Ovary (tissue), 9 donors: ENCODE results near the gene COQ8A. TPM values are rescaled to one million over a fixed set of nuclear protein-coding genes. Genes with fewer than 3 reads are reported as not detected.

Source experiments
- DNase-seq, 5 donors: peaks; one replicate each; pipeline ENCODE4 v3.0.0-alpha.2; 2019 to 2020
- H3K27ac ChIP-seq, 2 donors: fragments of 200-600 bp; one replicate each; pipeline versions ENCODE4 v1.5.1 to v1.8.0; 2019 to 2022
- H3K27me3 ChIP-seq: fragments of 200-600 bp; one replicate; pipeline ENCODE4 v1.8.0; 2022
- H3K36me3 ChIP-seq: fragments of 200-600 bp; sonication (generic); one replicate; pipeline ENCODE4 v1.5.1; 2019
- H3K4me1 ChIP-seq: one replicate; pipeline ENCODE4 v1.8.1; 2013; ENCODE audit warnings: mild to moderate bottlenecking, moderate library complexity; ENCODE audit not compliant: insufficient read depth
- H3K4me3 ChIP-seq: fragments of 200-600 bp; sonication (generic); one replicate; pipeline ENCODE4 v1.5.1; 2017
- H3K9me3 ChIP-seq, 2 donors: fragments of 200-600 bp in 1 of 2; sonication (generic) in 1 of 2; one replicate each; pipeline versions ENCODE4 v1.5.1 to v1.8.1; 2013 to 2019; ENCODE audit warnings: mild to moderate bottlenecking in 1 of 2, moderate library complexity in 1 of 2
- CTCF ChIP-seq, 3 donors: fragments of 450-650 bp in 2 of 3; fragments of 200-600 bp in 1 of 3; IDR thresholded peaks; one replicate each; pipeline versions ENCODE4 v1.5.1 to v1.8.0; 2016 to 2022; ENCODE audit warnings: antibody characterized with exemption in 3 of 3, mild to moderate bottlenecking in 1 of 3
- EP300 ChIP-seq: sonication (generic); formaldehyde crosslinking; IDR thresholded peaks from one replicate; pipeline ENCODE4 v1.6.1; 2017; ENCODE audit warnings: antibody characterized with exemption
- POLR2A ChIP-seq: fragments of 450-650 bp; IDR thresholded peaks from one replicate; pipeline ENCODE4 v1.6.1; 2017; ENCODE audit warnings: antibody characterized with exemption, mild to moderate bottlenecking, moderate library complexity
- WGBS, 3 donors: extraction: QIAGEN DNeasy Blood & Tissue Kit in 1 of 3; methylation state at CpG; one replicate each; pipeline versions ENCODE4 v1.1.5 to v1.1.7; 2013 to 2017; 5-methylcytosine and 5-hydroxymethylcytosine counted together
- intact Hi-C, 4 donors: fragments of 100-400 bp; cut with DNase I; formaldehyde crosslinking; loops; one replicate each; pipeline versions ENCODE4 v1.11.0 to v1.15.1; 2022 to 2023
- polyA plus RNA-seq, 2 donors: library from polyadenylated mRNA; stranded (reverse); fragments of 200-250 nt in 1 of 2; fragments of 350-450 nt in 1 of 2; fragmentation: Illumina TruSeq in 1 of 2; extraction: RNeasy Lipid Tissue Mini Kit (QIAGEN cat#74804) in 1 of 2; gene quantifications; one replicate each; pipeline ENCODE4 v1.2.3, GENCODE V29; 2013 to 2014
- total RNA-seq, 7 donors: library from RNA; depleted of rRNA in 2 of 7; stranded (reverse); fragments of >200 nt in 2 of 7; fragmentation: NEBNext Ultra II Directional in 3 of 7; extraction: Animal tissue kit (Norgen Biotek cat#: 25700) in 3 of 7; gene quantifications; one replicate each; pipeline versions ENCODE4 v1.1.0 to v1.2.4, GENCODE V29; 2016 to 2023
- donor health status: DM: no; HTN: no; CAD: no; lungs with moderate emphysema.
- donor health status: DM: no; HTN: no; CAD: no.
- donor health status: Bipolar disorder and iron deficiency.
- donor health status: DM: yes; HTN: yes; CAD: no.
- donor health status: DM: no; HTN: no; CAD: no.
- donor health status: DM: yes; HTN: yes; CAD: no.

Gene COQ8A
- total and polyA plus RNA-seq, 9 donors = 37.4 to 101 (median 61.2) TPM

GRCh38 chr1:226982451-226983177, 42.5 kb downstream of the COQ8A start:
- Histone ChIP-seq H3K4me3 (no peak overlapping the region), H3K9me3 (no peaks in the 10 kb centered on the region), H3K27ac (no peak overlapping the region), H3K4me1 (no peaks in the 10 kb centered on the region), H3K27me3 (no peaks in the 10 kb centered on the region), H3K36me3 (no peaks in the 10 kb centered on the region)
- no peak for TF ChIP-seq EP300
- intact Hi-C loops = no loop called here
- DNase-seq = peak in 1 of 5 donors; percentile 16
- 92 to 95% (median 95%) methylated on average over 31 of the region's 31 CpGs for WGBS, 3 donors

DNA sequence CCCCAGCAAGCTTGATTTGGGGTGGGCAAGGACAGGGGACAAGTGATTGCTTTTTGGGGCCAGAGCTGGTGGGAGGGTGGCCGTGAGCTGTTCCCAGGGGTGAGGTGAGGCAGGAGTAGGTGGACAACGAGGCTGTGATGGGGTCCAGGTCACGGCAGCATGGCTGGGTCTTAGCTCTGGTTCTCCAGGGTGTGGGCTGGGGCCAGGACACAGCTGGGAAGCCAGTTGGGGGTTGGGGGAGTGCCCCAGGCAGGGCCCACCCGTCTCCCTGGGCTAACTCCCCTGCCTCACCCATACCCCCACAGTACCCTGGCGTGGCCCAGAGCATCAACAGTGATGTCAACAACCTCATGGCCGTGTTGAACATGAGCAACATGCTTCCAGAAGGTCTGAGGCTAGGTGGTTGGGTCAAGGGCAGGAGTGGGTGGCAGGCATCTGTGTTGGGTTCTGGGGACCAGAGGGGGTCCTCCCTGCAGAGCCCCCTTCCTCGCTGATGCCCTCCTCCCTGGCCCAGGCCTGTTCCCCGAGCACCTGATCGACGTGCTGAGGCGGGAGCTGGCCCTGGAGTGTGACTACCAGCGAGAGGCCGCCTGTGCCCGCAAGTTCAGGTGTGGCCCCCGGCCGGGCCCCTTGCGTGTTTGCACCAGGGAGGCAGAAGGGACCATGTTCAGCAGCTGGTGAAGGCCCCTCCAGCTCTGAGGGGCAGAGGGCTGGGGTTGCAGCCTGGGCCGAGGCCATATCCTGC, 43.3 kb downstream of the COQ8A start:
- peak in 2 of 5 donors; percentile 18 to 25 for DNase-seq
- H3K9me3 ChIP-seq = no peaks in the 10 kb centered on the region
- no peaks in the 10 kb centered on the region for H3K36me3 ChIP-seq
- H3K4me1 ChIP-seq = no peaks in the 10 kb centered on the region
- H3K27me3 ChIP-seq = no peaks in the 10 kb centered on the region
- H3K27ac ChIP-seq = peak overlapping the region in 1 of 2 donors; percentile 4
- TF ChIP-seq CTCF (IDR thresholded peaks at IDR 0.05) (no peak), EP300 (no peak), POLR2A (no peak)
- no peak overlapping the region for H3K4me3 ChIP-seq
- 87 to 92% (median 88%) methylated on average over 18 of the region's 18 CpGs for WGBS, 3 donors
- intact Hi-C loops = no loop called here

- 70 to 75% (median 73%) methylated on average over 5 of the region's 5 CpGs for WGBS, 3 donors
- H3K36me3 ChIP-seq = no peaks in the 10 kb centered on the region
- peak overlapping the region in 1 of 2 donors; percentile 7 for H3K27ac ChIP-seq
- no peak overlapping the region for H3K4me3 ChIP-seq
- DNase-seq = peak in 1 of 5 donors; percentile 11
- H3K4me1 ChIP-seq = no peaks in the 10 kb centered on the region
- no peaks in the 10 kb centered on the region for H3K27me3 ChIP-seq
- intact Hi-C loops = no loop called here
- H3K9me3 ChIP-seq = no peaks in the 10 kb centered on the region
- TF ChIP-seq EP300 = no peak
- no peak for TF ChIP-seq POLR2A
- TF ChIP-seq CTCF (IDR thresholded peaks at IDR 0.05) = no peak
Measured at GRCh38 chr1:226983992-226984364, 43.9 kb downstream of the COQ8A start.

DNA sequence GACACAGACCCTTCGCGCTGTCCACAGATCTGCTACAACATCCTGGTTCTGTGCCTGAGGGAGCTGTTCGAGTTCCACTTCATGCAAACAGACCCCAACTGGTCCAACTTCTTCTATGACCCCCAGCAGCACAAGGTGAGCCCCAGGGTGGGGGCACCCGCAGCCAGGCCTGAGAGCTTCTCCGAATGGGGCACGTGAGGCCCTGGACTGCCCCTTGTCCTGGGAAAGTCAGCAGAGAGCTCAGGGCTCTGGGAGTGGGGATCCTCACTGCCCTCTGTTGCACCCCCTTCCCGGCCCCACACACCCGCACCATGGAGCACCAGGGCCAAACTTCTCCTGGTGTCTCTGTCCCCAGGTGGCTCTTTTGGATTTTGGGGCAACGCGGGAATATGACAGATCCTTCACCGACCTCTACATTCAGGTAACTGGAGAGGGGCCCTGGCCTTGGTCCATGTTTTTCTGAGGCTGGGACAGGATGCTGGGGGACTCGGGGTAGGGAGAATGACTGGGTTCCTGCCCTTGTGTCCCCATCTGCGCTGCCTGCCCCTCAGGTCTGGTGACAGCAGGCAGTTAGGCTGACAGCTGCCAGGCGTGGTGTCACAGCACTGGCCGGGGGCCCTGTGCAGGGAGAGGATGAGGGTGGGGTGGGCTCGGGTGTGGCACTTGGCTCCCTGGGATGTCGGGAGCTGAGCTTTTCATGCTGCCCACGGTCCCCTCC, 44.6 kb downstream of the COQ8A start:
- H3K9me3 ChIP-seq = no peaks in the 10 kb centered on the region
- H3K4me3 ChIP-seq = no peak overlapping the region
- DNase-seq = peak in 1 of 5 donors; percentile 15
- TF ChIP-seq POLR2A (no peak), EP300 (no peak), CTCF (IDR thresholded peaks at IDR 0.05) (no peak)
- H3K27me3 ChIP-seq = no peaks in the 10 kb centered on the region
- intact Hi-C loops = no loop called here
- no peaks in the 10 kb centered on the region for H3K36me3 ChIP-seq
- WGBS, 3 donors = 82 to 91% (median 82%) methylated on average over 15 to 18 of the region's 18 CpGs
- H3K27ac ChIP-seq = peak overlapping the region in 1 of 2 donors; percentile 7
- no peaks in the 10 kb centered on the region for H3K4me1 ChIP-seq
